Stimulated activated CD8-positive, alpha-beta memory T cell treated with anti-CD3 and anti-CD28 coated beads, Interleukin-15, amount 100 ng/mL, for 1 hour (primary cell): ENCODE results near the gene PCSK2.

ENCODE experiments used
- DNase-seq: peaks from one replicate; pipeline ENCODE4 v3.0.0-alpha.2; 2020; ENCODE audit warnings: low read depth

The PCSK2 gene

DNA sequence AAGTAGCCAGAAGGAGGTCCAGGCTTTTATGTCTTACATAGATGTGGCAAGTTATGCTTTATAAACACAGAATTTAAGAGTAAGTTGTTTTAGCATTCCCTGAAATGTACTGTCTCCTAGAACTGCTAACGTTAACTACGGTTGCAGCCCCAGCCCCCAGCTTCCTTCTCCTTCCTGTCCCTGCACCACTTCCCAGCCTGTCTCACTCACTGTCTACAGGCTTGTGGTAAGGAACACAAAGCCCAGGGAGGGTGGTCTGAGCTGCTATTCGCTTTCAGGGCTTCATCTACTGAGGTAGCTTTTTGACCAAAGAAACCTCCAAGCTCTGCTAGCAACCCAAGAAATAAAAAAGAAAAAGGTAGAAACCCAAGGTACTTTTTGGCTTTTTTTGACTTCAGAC lies 35.9 kb downstream of the PCSK2 start:
- no peak for DNase-seq

DNA sequence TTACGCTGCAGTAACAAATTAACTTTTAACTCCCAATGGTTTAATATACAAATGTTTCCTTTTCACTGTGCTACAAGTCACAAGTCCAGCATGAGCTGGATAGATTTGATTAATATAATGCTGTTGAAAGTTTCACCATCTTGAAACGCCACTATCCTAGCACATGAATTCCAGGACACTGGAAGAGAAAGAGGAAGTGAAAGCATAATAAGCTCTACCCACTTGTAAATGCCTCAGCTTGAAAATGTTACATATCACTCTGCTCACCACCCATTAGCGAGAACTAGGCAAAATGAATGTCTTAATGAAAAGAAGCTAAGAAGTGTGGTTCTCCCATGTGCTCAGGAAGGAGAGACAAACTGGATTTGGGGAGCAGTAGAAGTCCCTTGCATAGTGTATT lies 46.9 kb downstream of the PCSK2 start:
- DNase-seq = no peak

DNA sequence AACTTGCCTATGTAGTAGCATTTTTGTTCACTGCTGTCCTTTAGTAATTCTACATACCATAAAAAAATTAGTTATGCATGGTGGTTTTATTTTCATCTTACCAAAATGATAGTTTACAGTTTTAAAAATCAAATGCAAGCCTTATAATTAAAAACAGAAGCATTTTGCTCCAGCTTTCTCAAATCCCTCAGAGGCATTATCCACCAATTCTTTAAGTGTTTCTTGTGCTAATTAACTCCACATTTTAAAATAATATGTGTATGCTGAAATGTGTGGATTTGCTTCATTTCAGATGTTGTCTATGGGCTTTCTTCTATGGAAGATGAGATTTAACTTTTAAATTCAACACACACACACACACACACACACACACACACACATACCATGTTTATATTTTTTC lies 49.3 kb downstream of the PCSK2 start:
- DNase-seq = no peak

DNA sequence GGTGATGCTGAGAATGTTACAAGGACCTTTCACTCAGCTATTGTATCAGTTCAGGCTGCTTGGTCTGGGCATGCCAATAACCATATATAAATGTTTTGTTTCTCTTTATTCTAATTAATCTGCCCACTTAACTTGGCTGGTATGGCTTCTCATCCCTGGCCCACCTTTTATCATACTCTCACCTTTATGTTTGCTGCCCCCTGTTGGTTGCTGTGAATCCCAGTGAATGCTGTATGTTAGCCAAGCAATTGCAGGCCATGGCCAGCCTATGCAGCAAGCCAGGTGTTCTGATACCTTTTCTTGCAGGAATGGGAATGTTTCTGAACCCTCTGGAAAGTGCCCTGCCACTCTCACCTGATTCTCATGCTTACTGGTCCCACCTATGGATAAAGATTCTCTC lies 54.6 kb downstream of the PCSK2 start:
- DNase-seq = no peak

DNA sequence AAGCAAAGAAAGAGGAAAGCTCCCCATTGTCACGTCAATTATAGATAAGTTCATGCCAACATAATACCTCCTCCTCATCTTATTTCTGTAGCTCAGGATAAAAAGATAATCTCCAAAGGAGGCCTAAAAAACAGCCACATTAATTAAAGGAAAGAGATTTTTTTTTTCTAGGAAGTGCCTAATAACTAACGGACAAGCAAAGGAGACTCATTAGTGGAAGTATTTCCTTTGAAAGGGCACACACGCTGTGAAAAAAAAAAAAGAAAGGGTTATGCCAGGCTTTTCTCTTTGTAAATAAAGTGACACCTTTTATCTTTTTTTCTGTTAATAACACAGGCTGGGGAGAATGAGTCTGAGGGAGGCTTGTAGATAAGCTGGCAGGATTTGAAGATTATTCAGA lies 55.7 kb downstream of the PCSK2 start:
- no peak for DNase-seq

DNA sequence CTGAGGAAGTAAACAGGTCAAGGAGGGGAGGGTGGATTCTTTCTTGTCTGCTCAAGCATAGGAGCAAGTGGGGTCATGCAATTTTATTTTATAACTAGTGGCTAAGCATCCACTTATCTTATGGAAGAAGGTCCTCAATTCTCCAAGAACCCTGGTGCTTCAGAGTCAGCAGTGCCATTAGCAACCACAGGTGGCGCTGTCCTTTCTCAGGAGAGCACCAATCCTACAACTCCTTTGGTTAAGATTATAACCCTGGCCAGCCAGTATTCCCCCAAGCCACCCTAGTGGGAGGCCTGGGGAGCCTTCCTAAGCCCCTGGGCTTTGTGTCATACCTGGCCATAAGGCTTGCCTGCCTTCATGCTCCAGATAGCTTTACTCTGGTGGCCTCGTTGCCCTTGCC lies 60.7 kb downstream of the PCSK2 start:
- DNase-seq = no peak

DNA sequence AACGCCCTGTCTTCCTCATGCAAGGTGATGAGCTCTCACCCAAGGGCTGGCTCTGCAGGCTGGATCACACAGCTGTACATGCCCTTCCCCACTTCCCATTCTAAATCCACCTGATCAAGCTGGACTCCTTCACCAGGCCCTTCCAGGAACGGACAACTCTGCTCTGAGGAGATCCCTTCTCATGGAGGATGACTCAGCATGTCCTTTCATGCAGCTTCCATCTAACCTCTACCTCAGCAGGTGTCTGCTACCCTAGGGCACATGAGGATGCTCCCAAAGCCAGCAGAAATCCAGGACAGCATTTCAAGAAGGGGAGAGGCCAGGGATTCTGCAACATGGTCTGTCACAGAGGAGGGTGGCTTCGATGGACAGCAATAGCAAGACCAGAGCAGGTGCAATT lies 61.2 kb downstream of the PCSK2 start:
- DNase-seq = no peak

DNA sequence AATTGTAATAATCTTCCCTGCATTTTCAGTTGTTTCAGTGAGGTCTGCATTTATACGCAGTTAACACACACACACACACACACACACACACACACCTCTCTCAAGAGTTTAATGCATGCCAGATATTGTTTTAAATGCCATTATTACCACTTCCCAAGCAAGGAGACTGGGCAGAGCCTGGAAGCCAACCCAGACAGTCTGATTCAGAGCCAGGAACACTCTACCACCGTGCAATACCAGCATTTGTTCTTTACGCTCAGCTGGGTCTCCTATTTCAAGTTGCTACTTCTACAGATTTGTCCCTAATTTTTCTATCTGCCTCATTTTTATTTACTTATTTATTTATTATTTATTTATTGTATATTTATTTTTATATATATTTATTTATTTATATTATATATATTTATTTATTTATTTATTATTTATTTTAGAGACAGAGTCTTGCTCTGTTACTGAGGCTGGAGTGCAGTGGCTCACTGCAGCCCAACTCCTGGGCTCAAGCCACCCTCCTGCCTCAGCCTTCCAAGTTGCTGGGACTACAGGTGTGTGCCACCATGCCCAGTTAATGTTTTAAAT lies 68.4 kb downstream of the PCSK2 start:
- no peak for DNase-seq

DNA sequence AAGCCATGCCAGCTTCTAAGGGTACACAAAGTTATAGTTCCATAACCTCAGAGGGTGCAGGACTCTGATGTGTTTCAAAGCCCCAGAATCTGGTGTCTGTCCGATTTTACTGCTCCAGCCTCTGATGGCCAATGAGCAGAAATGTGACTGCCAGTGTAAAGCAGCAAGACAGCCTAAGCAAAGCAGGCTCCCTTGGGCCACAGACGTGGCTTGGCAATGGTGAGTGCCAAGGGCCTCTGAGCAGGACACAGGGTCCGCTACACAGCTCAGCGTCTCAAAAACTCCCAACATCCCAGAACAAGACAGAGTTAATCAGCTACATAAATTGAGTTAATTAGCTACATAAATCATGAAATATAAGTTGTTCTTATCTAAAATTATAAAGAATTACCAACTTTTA lies 69.2 kb downstream of the PCSK2 start:
- no peak for DNase-seq

DNA sequence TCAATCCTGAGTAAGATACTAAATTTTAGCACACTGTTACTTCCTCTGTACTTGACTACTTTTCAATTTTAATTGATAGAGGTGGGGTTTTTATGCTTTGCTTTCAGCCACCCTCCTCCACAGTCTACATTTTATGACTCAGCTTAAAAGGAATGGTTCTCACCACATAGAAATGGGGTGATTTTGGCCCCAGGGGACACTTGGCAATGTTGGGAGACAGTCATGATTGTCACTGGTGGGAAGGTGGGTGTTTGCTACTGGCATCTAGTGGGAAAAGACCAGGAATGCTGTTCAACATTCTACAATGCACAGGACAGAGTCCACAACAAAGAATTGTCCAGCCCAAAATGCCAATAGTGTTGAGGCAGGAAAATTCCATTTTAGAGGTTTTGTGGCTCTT lies 71.3 kb downstream of the PCSK2 start:
- no peak for DNase-seq

DNA sequence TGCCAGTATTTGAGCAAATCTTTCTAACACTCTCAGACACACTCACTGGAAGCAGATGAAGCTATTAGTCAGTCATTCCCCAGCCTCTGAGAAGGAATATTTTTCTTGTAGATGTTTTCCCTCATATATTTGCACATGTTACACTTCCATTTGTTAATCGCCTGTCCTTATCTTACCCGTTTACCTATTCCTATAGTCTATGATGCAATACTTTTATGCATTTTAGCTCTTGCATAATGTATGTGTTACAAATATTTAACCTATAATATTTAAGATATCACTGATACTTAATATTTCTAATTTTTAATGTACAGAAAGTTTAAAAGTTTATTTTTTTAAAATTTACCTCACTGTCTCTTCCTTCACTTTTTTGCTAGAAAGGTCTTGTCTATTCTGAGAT lies 71.9 kb downstream of the PCSK2 start:
- no peak for DNase-seq

DNA sequence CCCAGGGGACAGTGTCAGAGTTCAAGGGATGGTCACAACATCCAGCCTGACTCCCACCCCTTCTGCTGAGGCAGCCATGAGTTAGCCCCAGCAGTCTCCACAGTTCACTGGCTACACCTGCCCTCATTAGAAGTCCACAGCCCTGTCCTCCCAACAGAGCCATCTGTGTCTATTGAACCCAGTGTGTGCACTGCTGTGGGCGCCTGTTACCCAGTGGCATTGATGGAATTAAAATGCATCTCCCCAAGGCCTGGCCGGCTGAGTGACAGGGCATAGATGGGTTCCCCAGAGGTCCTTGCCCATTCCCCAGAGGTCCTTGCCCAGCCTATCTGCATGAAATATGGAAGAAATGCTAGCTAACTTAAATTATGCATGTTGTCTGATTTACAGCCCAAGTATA lies 73.3 kb downstream of the PCSK2 start:
- DNase-seq = no peak

DNA sequence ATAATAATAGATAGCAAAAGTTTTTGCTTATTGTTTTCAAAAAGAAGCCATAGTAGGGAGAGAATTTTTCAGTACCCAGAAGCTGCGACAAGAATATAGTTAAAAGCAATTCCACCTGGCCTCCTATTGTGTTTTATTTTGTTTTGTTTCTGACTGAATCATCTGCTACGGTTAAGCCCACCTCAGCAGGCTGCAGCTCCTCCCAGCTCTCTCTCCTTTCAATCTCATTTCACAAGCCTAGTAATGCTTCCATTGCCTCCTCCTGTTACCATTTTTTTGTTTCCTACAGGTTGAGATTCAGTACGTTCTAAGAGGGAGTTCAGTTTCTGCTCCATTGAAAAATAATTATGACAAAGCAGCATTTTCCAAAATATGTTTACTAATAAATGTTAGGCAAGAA lies 77.9 kb downstream of the PCSK2 start:
- no peak for DNase-seq

DNA sequence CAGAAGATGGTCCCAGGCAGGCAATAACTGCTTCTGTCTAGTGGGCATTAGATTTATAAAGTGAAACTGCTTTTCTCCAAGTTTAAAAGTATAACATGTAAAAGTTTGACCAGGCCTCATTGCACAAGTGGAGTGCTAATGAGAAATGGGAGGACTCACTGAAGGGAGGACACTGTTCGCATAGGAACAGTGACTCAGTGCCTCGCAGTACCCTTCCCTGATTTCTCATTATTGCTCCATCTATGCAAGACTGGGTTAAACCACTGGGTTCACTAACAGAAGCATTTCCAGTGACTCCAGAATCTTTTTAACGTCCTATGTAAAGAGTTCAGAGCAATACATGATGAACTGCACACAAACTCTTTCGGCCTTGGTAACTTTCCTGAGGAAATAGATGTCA lies 79.6 kb downstream of the PCSK2 start:
- no peak for DNase-seq

DNA sequence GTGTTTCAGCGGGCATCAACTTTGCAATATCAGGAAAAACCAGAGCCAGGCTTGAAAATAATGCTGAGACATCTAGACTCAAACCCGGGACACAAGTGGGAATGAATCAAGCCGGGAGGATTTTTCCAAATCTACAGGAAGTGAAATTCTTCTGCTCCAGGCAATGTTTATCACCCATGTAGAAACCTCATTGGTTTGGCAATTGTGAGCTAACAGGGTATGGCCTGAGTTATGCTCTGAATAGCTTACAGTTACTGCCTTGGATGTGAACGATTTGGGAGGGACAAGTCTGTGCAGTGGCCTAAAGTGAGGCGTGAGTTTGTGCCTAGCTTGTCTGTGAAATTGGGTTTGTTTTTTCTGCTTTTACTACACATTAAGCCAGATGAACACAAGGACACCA lies 87.4 kb downstream of the PCSK2 start:
- DNase-seq = no peak

DNA sequence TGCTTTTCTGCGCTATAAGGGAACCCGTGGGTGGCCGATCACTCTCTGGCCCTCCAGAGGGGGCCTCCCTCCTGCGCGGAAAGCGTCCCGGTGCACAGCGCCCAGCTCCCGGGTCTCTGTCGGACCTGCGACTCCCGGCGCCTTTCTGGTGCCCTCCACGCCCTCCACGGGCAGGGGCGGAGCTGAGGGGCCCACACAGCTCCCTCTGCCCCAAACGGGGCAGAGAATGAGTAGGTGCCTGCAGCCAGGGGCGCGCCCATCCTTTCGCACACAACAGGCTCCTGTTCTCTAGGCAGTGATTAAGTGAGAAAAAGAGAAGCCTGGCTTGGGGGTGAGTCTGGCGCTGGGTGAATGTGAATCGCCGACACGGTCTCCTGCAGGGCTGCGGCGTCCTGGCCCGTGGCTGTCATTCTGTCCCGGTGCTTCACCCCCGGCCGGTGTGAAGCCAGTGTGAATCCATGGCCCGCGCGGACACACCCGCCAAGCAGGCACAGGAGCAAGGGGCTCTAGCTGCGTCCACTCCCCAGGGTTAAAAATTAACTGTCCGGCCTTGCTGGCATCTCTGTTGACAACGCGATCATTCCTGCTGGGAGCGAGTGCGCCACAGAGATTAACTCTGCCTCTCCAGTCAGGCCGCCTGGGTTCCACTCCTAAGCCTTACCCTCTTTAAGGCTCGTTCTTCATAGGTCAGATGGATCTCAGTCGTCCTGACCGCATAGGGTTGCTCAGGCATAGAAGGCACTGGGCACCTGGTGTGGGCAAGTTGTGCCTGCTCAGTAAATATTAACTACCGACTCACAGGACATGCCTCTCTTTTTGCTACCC lies 88.8 kb downstream of the PCSK2 start:
- DNase-seq = no peak

DNA sequence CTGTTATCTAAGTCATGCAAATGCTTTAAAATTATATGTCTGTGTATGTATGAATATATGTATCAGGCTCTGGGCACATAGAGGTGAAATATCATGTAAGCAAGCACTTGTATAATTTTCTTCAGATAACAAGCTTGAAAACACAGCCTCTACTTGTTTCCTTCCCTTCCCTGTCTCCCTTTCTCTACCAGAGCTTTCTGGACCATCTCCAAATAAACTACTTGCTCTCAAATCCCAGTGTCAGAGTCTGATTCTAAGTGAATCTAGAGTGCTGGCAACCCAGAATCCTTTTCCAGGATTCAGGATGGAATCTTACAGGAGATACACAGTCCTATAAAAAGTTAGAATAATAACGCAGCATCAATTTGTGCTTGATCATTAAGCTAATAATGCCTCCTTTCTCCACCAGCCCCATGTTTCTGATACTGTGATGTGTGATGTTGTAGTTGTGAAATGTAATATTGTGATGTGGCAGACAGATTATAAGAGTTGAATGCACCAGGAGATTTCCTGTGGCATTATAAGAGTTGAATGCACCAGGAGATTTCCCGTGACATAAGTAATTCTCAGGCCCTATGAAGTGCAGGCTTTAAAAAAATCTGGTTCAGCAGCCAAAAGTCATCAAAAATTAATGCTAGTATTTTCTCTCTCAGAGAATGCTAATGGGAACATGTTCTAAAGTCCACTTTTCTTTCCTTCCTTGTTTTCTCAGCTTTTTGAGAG lies 89.6 kb downstream of the PCSK2 start:
- no peak for DNase-seq

DNA sequence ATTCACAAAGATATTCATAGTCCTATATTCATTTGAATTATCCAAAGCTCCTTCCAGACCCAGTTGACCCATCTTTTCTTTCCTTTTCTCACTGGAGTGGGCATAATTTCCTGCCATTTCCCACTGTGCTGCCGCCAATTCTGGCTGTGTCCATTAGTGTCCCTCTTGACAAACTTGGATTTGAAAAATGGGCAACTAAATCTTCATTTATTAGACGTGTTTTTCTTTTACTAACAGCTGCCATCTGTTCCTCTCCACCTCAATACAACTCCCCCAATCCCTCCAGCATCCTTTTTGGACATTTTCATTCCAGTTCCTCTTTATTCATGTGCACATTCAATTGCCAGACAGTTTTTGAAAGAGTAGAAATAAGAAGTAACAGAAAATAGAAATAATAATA lies 90.5 kb downstream of the PCSK2 start:
- no peak for DNase-seq

DNA sequence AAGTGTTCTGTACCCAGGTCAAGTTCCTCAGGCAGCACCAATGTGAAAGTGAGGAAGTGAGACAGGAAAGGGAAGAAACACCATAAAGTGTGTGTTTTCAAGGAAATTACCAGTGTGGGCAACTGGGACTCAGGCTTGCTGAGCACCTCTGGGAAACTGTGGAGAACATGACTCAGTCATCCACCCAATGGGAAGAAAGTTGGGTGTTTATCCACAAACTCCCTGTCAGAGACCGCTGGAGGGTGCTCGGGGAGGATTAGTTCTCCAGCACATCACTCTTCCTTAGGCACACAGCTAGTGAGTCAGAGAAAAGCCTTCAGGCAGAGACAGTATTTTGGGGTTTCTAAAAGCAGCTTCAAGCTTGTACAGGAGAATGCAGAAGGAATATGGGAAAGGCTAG lies 93.6 kb downstream of the PCSK2 start:
- DNase-seq = no peak

DNA sequence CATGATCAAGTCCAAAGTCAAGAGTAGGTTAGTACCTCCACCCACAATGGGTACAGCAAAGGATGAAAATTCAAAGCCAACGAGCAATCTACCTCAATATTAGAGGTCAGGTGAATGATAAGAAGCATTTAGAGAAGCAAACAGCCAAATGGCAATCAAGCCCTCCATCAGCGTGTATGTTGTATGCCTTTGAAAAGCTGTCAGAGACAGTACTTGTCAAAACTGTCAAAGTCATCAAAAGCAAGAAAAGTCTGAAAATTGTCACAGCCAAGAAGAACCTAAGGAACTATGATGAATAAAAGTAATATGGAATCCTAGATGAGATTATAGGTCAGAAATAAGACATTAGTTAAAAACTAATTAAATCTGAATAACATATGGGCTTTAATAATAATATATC lies 99.3 kb downstream of the PCSK2 start:
- no peak for DNase-seq

DNA sequence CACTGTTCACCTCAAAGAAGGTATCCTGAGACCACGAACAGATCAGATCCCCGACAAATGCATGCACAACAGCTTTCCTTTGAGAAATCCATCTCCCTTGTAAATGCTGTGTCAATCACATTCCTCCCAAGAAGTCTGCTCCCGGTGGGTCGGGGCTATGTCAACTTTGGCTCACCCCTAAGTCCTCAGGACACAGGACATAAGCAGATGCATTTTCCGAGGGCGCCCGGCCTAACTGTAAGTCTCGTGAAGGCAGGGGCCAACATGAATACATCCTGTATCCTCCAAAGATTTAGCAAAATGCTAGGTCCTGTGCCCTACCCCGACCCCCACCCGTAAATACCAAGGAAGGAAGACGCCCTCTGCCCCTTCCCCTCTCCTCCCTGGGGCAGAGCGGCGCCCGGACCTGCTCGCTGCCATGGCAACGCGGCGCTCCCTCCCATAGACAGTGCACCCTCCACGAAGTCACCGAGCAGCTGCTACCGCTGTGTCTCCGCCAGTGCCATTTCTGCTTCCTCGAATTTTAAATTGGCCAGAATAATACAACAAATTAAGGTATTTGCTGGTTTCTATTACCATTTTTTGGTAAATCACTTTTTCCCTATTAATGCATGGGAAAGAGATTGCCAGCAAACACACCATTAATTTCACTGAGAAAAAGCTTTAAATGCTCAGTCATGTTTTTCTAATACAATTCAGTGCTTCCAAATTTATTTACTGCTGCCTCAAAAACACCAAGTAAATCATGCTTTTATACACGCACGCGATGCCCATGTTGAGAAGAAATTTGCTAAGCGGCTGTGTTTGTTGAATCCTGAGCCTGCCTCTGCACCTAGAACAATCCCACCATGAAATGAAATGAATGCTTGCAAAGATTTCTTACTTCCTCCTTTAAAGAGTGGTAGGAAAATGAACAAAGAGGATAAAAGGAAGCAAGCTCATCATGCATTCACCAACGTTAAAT lies 100.6 kb downstream of the PCSK2 start:
- no peak for DNase-seq

DNA sequence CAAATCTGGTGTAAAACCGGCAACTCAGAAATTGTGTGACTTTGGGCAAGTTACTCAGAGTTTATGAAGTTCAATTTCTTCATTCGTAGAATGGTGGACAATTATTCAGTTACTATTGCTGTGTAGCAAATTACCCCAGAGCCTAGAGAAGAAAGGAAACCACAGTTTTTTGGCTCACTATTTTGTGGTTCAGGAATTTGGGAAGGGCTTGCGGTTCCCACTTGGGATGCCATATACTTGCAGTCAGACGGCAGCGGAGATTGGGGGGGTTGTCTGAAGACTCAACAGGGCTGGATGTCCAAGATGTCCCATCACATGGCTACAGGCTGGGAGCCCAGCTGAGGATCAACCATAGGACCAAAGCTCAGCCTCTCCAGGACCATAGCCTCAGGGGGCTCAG lies 108.1 kb downstream of the PCSK2 start:
- no peak for DNase-seq
